ENCODE measurements around the gene PRRT4.

Gene PRRT4

GRCh38 chr7:128349466-128349825, 12.0 kb downstream of the PRRT4 start:
- POLR2A ChIA-PET = interaction anchor here (1.4 kb wide), 1 partner anchor 61 kb away, joined by 4 read pairs; the partner anchor contains the start of gene IMPDH1
- no peaks in the 10 kb centered on the region for H3K36me3 ChIP-seq (ENCODE audit: control insufficient read depth in 2 of 2, insufficient read depth in 1 of 2, low read length in 2 of 2)
- no peak overlapping the region for H3K4me3 ChIP-seq (ENCODE audit: low read depth, low read length)
- CTCF ChIA-PET = interaction anchor here (1.3 to 9.0 kb wide), 4 partner anchors 23 to 111 kb away, joined by 3 to 378 read pairs (median 84); no protein-coding TSS in a partner anchor
- H3K9me3 ChIP-seq (ENCODE audit: control insufficient read depth, insufficient read depth, low read depth, low read length) = no peaks in the 10 kb centered on the region
- H3K4me1 ChIP-seq (ENCODE audit: control insufficient read depth, insufficient read depth, low read length) = no peaks in the 10 kb centered on the region
- TF ChIP-seq ZBTB17 (tag by site-specific recombination; IDR thresholded peaks at IDR 0.05) (peak; percentile 78; the same call in 1 of the 2 replicates), MYNN (tag by site-specific recombination; IDR thresholded peaks at IDR 0.05; ENCODE audit: borderline replicate concordance) (no peak), ZNF311 (tag by site-specific recombination; IDR thresholded peaks at IDR 0.05; ENCODE audit: borderline replicate concordance) (no peak)
- H3K27ac ChIP-seq (ENCODE audit: extremely low read depth, low read depth, low read length) = no peak overlapping the region

GRCh38 chr7:128347647-128348097, 13.8 kb downstream of the PRRT4 start:
- ChIA-PET CTCF (interaction anchor here (0.6 to 9.0 kb wide), 34 partner anchors 8 to 139 kb away, joined by 3 to 378 read pairs (median 6); no protein-coding TSS in a partner anchor), POLR2A (interaction anchor here (0.9 to 1.4 kb wide), 4 partner anchors 40 to 515 kb away, joined by 3 to 8 read pairs (median 4); partner anchors contain the start of genes ATP6V1F and HILPDA)
- Histone ChIP-seq H3K4me1 (ENCODE audit: control insufficient read depth, insufficient read depth, low read length) (no peaks in the 10 kb centered on the region), H3K9me3 (ENCODE audit: control insufficient read depth, insufficient read depth, low read depth, low read length) (no peaks in the 10 kb centered on the region), H3K27ac (ENCODE audit: extremely low read depth, low read depth, low read length) (no peak overlapping the region), H3K4me3 (ENCODE audit: low read depth, low read length) (no peak overlapping the region), H3K36me3 (ENCODE audit: control insufficient read depth in 2 of 2, insufficient read depth in 1 of 2, low read length in 2 of 2) (no peaks in the 10 kb centered on the region)
- TF ChIP-seq ZBTB17 (tag by site-specific recombination; IDR thresholded peaks at IDR 0.05) (peak; percentile 67; the same call in 1 of the 2 replicates), ZNF248 (tag by site-specific recombination; IDR thresholded peaks at IDR 0.05) (no peak), ZNF654 (tag by site-specific recombination; IDR thresholded peaks at IDR 0.05; ENCODE audit: low read depth) (peak; percentile 91), ZNF548 (tag by site-specific recombination; IDR thresholded peaks at IDR 0.05) (no peak)
- TF ChIP-seq, protein P1, sequence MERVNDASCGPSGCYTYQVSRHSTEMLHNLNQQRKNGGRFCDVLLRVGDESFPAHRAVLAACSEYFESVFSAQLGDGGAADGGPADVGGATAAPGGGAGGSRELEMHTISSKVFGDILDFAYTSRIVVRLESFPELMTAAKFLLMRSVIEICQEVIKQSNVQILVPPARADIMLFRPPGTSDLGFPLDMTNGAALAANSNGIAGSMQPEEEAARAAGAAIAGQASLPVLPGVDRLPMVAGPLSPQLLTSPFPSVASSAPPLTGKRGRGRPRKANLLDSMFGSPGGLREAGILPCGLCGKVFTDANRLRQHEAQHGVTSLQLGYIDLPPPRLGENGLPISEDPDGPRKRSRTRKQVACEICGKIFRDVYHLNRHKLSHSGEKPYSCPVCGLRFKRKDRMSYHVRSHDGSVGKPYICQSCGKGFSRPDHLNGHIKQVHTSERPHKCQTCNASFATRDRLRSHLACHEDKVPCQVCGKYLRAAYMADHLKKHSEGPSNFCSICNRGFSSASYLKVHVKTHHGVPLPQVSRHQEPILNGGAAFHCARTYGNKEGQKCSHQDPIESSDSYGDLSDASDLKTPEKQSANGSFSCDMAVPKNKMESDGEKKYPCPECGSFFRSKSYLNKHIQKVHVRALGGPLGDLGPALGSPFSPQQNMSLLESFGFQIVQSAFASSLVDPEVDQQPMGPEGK (tag by site-specific recombination; IDR thresholded peaks at IDR 0.05) = no peak
- TF ChIP-seq, protein P2, sequence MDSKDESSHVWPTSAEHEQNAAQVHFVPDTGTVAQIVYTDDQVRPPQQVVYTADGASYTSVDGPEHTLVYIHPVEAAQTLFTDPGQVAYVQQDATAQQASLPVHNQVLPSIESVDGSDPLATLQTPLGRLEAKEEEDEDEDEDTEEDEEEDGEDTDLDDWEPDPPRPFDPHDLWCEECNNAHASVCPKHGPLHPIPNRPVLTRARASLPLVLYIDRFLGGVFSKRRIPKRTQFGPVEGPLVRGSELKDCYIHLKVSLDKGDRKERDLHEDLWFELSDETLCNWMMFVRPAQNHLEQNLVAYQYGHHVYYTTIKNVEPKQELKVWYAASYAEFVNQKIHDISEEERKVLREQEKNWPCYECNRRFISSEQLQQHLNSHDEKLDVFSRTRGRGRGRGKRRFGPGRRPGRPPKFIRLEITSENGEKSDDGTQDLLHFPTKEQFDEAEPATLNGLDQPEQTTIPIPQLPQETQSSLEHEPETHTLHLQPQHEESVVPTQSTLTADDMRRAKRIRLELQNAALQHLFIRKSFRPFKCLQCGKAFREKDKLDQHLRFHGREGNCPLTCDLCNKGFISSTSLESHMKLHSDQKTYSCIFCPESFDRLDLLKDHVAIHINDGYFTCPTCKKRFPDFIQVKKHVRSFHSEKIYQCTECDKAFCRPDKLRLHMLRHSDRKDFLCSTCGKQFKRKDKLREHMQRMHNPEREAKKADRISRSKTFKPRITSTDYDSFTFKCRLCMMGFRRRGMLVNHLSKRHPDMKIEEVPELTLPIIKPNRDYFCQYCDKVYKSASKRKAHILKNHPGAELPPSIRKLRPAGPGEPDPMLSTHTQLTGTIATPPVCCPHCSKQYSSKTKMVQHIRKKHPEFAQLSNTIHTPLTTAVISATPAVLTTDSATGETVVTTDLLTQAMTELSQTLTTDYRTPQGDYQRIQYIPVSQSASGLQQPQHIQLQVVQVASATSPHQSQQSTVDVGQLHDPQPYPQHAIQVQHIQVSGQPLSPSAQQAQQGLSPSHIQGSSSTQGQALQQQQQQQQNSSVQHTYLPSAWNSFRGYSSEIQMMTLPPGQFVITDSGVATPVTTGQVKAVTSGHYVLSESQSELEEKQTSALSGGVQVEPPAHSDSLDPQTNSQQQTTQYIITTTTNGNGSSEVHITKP (tag by site-specific recombination; IDR thresholded peaks at IDR 0.05) = peak; percentile 44; the same call in 1 of the 2 replicates
- TF ChIP-seq, protein P3, sequence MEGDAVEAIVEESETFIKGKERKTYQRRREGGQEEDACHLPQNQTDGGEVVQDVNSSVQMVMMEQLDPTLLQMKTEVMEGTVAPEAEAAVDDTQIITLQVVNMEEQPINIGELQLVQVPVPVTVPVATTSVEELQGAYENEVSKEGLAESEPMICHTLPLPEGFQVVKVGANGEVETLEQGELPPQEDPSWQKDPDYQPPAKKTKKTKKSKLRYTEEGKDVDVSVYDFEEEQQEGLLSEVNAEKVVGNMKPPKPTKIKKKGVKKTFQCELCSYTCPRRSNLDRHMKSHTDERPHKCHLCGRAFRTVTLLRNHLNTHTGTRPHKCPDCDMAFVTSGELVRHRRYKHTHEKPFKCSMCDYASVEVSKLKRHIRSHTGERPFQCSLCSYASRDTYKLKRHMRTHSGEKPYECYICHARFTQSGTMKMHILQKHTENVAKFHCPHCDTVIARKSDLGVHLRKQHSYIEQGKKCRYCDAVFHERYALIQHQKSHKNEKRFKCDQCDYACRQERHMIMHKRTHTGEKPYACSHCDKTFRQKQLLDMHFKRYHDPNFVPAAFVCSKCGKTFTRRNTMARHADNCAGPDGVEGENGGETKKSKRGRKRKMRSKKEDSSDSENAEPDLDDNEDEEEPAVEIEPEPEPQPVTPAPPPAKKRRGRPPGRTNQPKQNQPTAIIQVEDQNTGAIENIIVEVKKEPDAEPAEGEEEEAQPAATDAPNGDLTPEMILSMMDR (tag by site-specific recombination; IDR thresholded peaks at IDR 0.05) = peak; percentile 83
- TF ChIP-seq, protein P4, sequence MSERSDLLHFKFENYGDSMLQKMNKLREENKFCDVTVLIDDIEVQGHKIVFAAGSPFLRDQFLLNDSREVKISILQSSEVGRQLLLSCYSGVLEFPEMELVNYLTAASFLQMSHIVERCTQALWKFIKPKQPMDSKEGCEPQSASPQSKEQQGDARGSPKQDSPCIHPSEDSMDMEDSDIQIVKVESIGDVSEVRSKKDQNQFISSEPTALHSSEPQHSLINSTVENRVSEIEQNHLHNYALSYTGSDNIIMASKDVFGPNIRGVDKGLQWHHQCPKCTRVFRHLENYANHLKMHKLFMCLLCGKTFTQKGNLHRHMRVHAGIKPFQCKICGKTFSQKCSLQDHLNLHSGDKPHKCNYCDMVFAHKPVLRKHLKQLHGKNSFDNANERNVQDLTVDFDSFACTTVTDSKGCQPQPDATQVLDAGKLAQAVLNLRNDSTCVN (tag by site-specific recombination; optimal IDR thresholded peaks at IDR 0.05) = no peak
- TF ChIP-seq, protein P5, sequence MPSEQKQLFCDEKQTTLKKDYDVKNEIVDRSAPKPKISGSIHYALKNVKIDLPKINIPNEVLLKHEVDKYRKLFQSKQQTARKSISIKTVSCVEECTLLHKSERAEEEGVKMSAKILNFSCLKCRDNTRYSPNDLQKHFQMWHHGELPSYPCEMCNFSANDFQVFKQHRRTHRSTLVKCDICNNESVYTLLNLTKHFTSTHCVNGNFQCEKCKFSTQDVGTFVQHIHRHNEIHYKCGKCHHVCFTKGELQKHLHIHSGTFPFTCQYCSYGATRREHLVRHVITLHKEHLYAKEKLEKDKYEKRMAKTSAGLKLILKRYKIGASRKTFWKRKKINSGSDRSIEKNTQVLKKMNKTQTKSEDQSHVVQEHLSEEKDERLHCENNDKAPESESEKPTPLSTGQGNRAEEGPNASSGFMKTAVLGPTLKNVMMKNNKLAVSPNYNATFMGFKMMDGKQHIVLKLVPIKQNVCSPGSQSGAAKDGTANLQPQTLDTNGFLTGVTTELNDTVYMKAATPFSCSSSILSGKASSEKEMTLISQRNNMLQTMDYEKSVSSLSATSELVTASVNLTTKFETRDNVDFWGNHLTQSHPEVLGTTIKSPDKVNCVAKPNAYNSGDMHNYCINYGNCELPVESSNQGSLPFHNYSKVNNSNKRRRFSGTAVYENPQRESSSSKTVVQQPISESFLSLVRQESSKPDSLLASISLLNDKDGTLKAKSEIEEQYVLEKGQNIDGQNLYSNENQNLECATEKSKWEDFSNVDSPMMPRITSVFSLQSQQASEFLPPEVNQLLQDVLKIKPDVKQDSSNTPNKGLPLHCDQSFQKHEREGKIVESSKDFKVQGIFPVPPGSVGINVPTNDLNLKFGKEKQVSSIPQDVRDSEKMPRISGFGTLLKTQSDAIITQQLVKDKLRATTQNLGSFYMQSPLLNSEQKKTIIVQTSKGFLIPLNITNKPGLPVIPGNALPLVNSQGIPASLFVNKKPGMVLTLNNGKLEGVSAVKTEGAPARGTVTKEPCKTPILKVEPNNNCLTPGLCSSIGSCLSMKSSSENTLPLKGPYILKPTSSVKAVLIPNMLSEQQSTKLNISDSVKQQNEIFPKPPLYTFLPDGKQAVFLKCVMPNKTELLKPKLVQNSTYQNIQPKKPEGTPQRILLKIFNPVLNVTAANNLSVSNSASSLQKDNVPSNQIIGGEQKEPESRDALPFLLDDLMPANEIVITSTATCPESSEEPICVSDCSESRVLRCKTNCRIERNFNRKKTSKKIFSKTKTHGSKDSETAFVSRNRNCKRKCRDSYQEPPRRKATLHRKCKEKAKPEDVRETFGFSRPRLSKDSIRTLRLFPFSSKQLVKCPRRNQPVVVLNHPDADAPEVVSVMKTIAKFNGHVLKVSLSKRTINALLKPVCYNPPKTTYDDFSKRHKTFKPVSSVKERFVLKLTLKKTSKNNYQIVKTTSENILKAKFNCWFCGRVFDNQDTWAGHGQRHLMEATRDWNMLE (tag by site-specific recombination; conservative IDR thresholded peaks at IDR 0.05; ENCODE audit: low read depth) = no peak
